NCI-H446 treated with DMSO at 0.1 percent for 48 hours (cell line): Measurements from ENCODE around the gene HS3ST4.

Experiments
- DNase-seq: peaks from one replicate; lab custom pipeline; 2025; lab: John Stamatoyannopoulos, UW

HS3ST4 gene

GRCh38 chr16:26102369-26102768, 410.6 kb downstream of the HS3ST4 start:
- DNase-seq = no peak

- DNase-seq = no peak
These were observed 417.2 kb downstream of the HS3ST4 start for GRCh38 chr16:26108836-26109505.

GRCh38 chr16:26111900-26112299, 420.1 kb downstream of the HS3ST4 start:
- DNase-seq = no peak

- no peak for DNase-seq
These were observed 426.8 kb downstream of the HS3ST4 start for GRCh38 chr16:26118575-26118974.

- no peak for DNase-seq
These were observed 429.0 kb downstream of the HS3ST4 start for GRCh38 chr16:26120729-26121128.

- no peak for DNase-seq
These were observed 436.5 kb downstream of the HS3ST4 start for GRCh38 chr16:26128296-26128695.

- no peak for DNase-seq
These were observed 438.2 kb downstream of the HS3ST4 start for GRCh38 chr16:26129997-26130396.

- no peak for DNase-seq
These were observed 441.8 kb downstream of the HS3ST4 start for GRCh38 chr16:26133416-26134093.

- DNase-seq = no peak
These were observed 442.8 kb downstream of the HS3ST4 start for GRCh38 chr16:26134588-26134987.

GRCh38 chr16:26137956-26138355, 446.2 kb downstream of the HS3ST4 start:
- DNase-seq = no peak

- no peak for DNase-seq
These were observed 447.3 kb downstream of the HS3ST4 start for GRCh38 chr16:26139091-26139490.

GRCh38 chr16:26139884-26140283, 448.1 kb downstream of the HS3ST4 start:
- no peak for DNase-seq

- no peak for DNase-seq
These were observed 457.8 kb downstream of the HS3ST4 start for GRCh38 chr16:26149364-26150190.

GRCh38 chr16:26155221-26155620, 463.5 kb downstream of the HS3ST4 start:
- DNase-seq = no peak

- no peak for DNase-seq
These were observed 465.6 kb downstream of the HS3ST4 start for GRCh38 chr16:26157319-26157718.

- DNase-seq = no peak
These were observed 466.5 kb downstream of the HS3ST4 start for GRCh38 chr16:26158142-26158759.

- no peak for DNase-seq
These were observed 469.9 kb downstream of the HS3ST4 start for GRCh38 chr16:26161461-26162180.

- DNase-seq = no peak
These were observed 477.7 kb downstream of the HS3ST4 start for GRCh38 chr16:26169473-26169872.

- no peak for DNase-seq
These were observed 484.2 kb downstream of the HS3ST4 start for GRCh38 chr16:26175944-26176343.

GRCh38 chr16:26177438-26177837, 485.7 kb downstream of the HS3ST4 start:
- no peak for DNase-seq

- DNase-seq = no peak
These were observed 486.5 kb downstream of the HS3ST4 start for GRCh38 chr16:26178298-26178697.

- DNase-seq = no peak
These were observed 494.4 kb downstream of the HS3ST4 start for GRCh38 chr16:26186091-26186615.
